Fibroblast of lung (primary cell): ENCODE measurements around the gene RBM23.

Source experiments
- CTCF ChIP-seq, 2 donors: IDR thresholded peaks in 1 of 2; conservative IDR thresholded peaks in 1 of 2; 1 replicate in 1 of 2; 2 replicates in 1 of 2; pipeline ENCODE4 v1.5.1; 2011 to 2012; ENCODE audit warnings: low read length in 2 of 2, control low read depth in 1 of 2, inconsistent platforms in 1 of 2, low read depth in 1 of 2, mild to moderate bottlenecking in 1 of 2
- EZH2 ChIP-seq: IDR thresholded peaks from 2 replicates; pipeline ENCODE4 v1.5.1; 2012; ENCODE audit warnings: low read length, control low read depth, mild to moderate bottlenecking; ENCODE audit errors: missing control alignments

GRCh38 chr14:22925513-22925912 lies 6.6 kb upstream of the RBM23 start:
- TF ChIP-seq CTCF (conservative IDR thresholded peaks at IDR 0.05 in 1 of 2, IDR thresholded peaks at IDR 0.05 in 1 of 2; ENCODE audit: low read depth in 1 of 2, low read length in 2 of 2) = no peak
- no peak for TF ChIP-seq EZH2
